ENCODE data around the gene CCBE1. TPM values are rescaled to one million over a fixed set of nuclear protein-coding genes. Genes with fewer than 3 reads are reported as not detected.
"Not testable (repeated sequence)": the region's sequence is repeated elsewhere in the genome, so short reads cannot be mapped to it uniquely, and the experiment has no call there.

CCBE1 gene
- total RNA-seq, 2 experiments from 2014 or later = 0.36 TPM; not detected in 1

GRCh38 chr18:59517446-59518165 is 179.6 kb downstream of the CCBE1 start:
- peaks cover 3% of the 10 kb centered on the region for H3K27me3 Mint-ChIP-seq
- no peak overlapping the region for H3K27ac Mint-ChIP-seq
- H3K36me3 Mint-ChIP-seq = no peaks in the 10 kb centered on the region
- no peak for DNase-seq
- ChIA-PET CTCF (no interaction called here), POLR2A (no interaction called here)
- intact Hi-C loops (cut with micrococcal nuclease) = no loop called here
- H3K4me1 Mint-ChIP-seq (ENCODE audit: low read depth) = no peaks in the 10 kb centered on the region
- no peak overlapping the region for H3K4me3 Mint-ChIP-seq
- H3K9me3 Mint-ChIP-seq = no peaks in the 10 kb centered on the region

GRCh38 chr18:59516356-59517155 is 180.7 kb downstream of the CCBE1 start:
- Mint-ChIP-seq H3K36me3 (no peaks in the 10 kb centered on the region), H3K9me3 (no peaks in the 10 kb centered on the region), H3K27me3 (peaks cover 3% of the 10 kb centered on the region), H3K4me1 (ENCODE audit: low read depth) (no peaks in the 10 kb centered on the region), H3K4me3 (no peak overlapping the region), H3K27ac (no peak overlapping the region)
- POLR2A ChIA-PET = no interaction called here
- intact Hi-C loops (cut with micrococcal nuclease) = no loop called here
- DNase-seq = no peak
- CTCF ChIA-PET = no interaction called here

- POLR2A ChIA-PET = not testable (repeated sequence)
Observed at GRCh38 chr18:59515956-59516355, 181.3 kb downstream of the CCBE1 start.

GRCh38 chr18:59515147-59515546 is 182.1 kb downstream of the CCBE1 start:
- peaks cover 3% of the 10 kb centered on the region for H3K27me3 Mint-ChIP-seq
- ChIA-PET CTCF (no interaction called here), POLR2A (no interaction called here)
- intact Hi-C loops (cut with micrococcal nuclease) = no loop called here
- DNase-seq = no peak
- no peak overlapping the region for H3K27ac Mint-ChIP-seq
- no peaks in the 10 kb centered on the region for H3K4me1 Mint-ChIP-seq (ENCODE audit: low read depth)
- no peak overlapping the region for H3K4me3 Mint-ChIP-seq
- no peaks in the 10 kb centered on the region for H3K36me3 Mint-ChIP-seq
- H3K9me3 Mint-ChIP-seq = no peaks in the 10 kb centered on the region

More at GRCh38 chr18:59515956-59516355, 181.3 kb downstream of the CCBE1 start:
- DNase-seq; H3K36me3 Mint-ChIP-seq; H3K4me3 Mint-ChIP-seq; H3K4me1 Mint-ChIP-seq (ENCODE audit: low read depth); H3K27ac Mint-ChIP-seq; H3K27me3 Mint-ChIP-seq; intact Hi-C loops (cut with micrococcal nuclease); CTCF ChIA-PET; H3K9me3 Mint-ChIP-seq: not testable (repeated sequence)

GRCh38 chr18:59514203-59514602 is 183.0 kb downstream of the CCBE1 start:
- intact Hi-C loops (cut with micrococcal nuclease) = no loop called here
- H3K9me3 Mint-ChIP-seq = no peaks in the 10 kb centered on the region
- H3K27ac Mint-ChIP-seq = no peak overlapping the region
- H3K4me3 Mint-ChIP-seq = no peak overlapping the region
- CTCF ChIA-PET = no interaction called here
- H3K36me3 Mint-ChIP-seq = no peaks in the 10 kb centered on the region
- no peaks in the 10 kb centered on the region for H3K4me1 Mint-ChIP-seq (ENCODE audit: low read depth)
- peaks cover 7% of the 10 kb centered on the region for H3K27me3 Mint-ChIP-seq
- no peak for DNase-seq
- POLR2A ChIA-PET = no interaction called here

- H3K27me3 Mint-ChIP-seq = peaks cover 7% of the 10 kb centered on the region
- ChIA-PET POLR2A (no interaction called here), CTCF (no interaction called here)
- no peak overlapping the region for H3K4me3 Mint-ChIP-seq
- no peaks in the 10 kb centered on the region for H3K36me3 Mint-ChIP-seq
- no peak overlapping the region for H3K27ac Mint-ChIP-seq
- H3K9me3 Mint-ChIP-seq = no peaks in the 10 kb centered on the region
- DNase-seq = no peak
- H3K4me1 Mint-ChIP-seq (ENCODE audit: low read depth) = no peaks in the 10 kb centered on the region
- intact Hi-C loops (cut with micrococcal nuclease) = no loop called here
Observed at GRCh38 chr18:59512025-59512755, 185.0 kb downstream of the CCBE1 start.

GRCh38 chr18:59509481-59510442 is 187.5 kb downstream of the CCBE1 start:
- no peak for DNase-seq
- ChIA-PET POLR2A (no interaction called here), CTCF (no interaction called here)
- Mint-ChIP-seq H3K27me3 (peaks cover 11% of the 10 kb centered on the region), H3K4me1 (ENCODE audit: low read depth) (no peaks in the 10 kb centered on the region), H3K36me3 (no peaks in the 10 kb centered on the region), H3K9me3 (no peaks in the 10 kb centered on the region), H3K4me3 (no peak overlapping the region), H3K27ac (no peak overlapping the region)
- intact Hi-C loops (cut with micrococcal nuclease) = no loop called here

- Mint-ChIP-seq H3K27me3 (peaks cover 10% of the 10 kb centered on the region), H3K9me3 (no peaks in the 10 kb centered on the region), H3K4me1 (ENCODE audit: low read depth) (no peaks in the 10 kb centered on the region), H3K4me3 (no peak overlapping the region), H3K27ac (no peak overlapping the region), H3K36me3 (no peaks in the 10 kb centered on the region)
- intact Hi-C loops (cut with micrococcal nuclease) = no loop called here
- DNase-seq = no peak
- ChIA-PET POLR2A (no interaction called here), CTCF (no interaction called here)
Observed at GRCh38 chr18:59505356-59505755, 191.9 kb downstream of the CCBE1 start.

- CTCF ChIA-PET = no interaction called here
- intact Hi-C loops (cut with micrococcal nuclease) = no loop called here
- Mint-ChIP-seq H3K27me3 (peaks cover 6% of the 10 kb centered on the region), H3K27ac (no peak overlapping the region), H3K4me1 (ENCODE audit: low read depth) (no peaks in the 10 kb centered on the region), H3K4me3 (no peak overlapping the region), H3K36me3 (no peaks in the 10 kb centered on the region), H3K9me3 (peaks cover 3% of the 10 kb centered on the region)
- DNase-seq = no peak
- POLR2A ChIA-PET = no interaction called here
Observed at GRCh38 chr18:59502274-59503175, 194.7 kb downstream of the CCBE1 start.

- no peaks in the 10 kb centered on the region for H3K36me3 Mint-ChIP-seq
- H3K27me3 Mint-ChIP-seq = peaks cover 8% of the 10 kb centered on the region
- intact Hi-C loops (cut with micrococcal nuclease) = no loop called here
- ChIA-PET POLR2A (no interaction called here), CTCF (no interaction called here)
- H3K4me3 Mint-ChIP-seq = no peak overlapping the region
- peaks cover 3% of the 10 kb centered on the region for H3K9me3 Mint-ChIP-seq
- no peak overlapping the region for H3K27ac Mint-ChIP-seq
- DNase-seq = no peak
- H3K4me1 Mint-ChIP-seq (ENCODE audit: low read depth) = no peaks in the 10 kb centered on the region
Observed at GRCh38 chr18:59501920-59502273, 195.3 kb downstream of the CCBE1 start.

- CTCF ChIA-PET = no interaction called here
- H3K4me3 Mint-ChIP-seq = no peak overlapping the region
- no peak for DNase-seq
- no peak overlapping the region for H3K27ac Mint-ChIP-seq
- no peaks in the 10 kb centered on the region for H3K36me3 Mint-ChIP-seq
- H3K27me3 Mint-ChIP-seq = peaks cover 7% of the 10 kb centered on the region
- POLR2A ChIA-PET = no interaction called here
- intact Hi-C loops (cut with micrococcal nuclease) = no loop called here
- no peaks in the 10 kb centered on the region for H3K4me1 Mint-ChIP-seq (ENCODE audit: low read depth)
- peaks cover 3% of the 10 kb centered on the region for H3K9me3 Mint-ChIP-seq
Observed at GRCh38 chr18:59500765-59501164, 196.5 kb downstream of the CCBE1 start.

All from activated CD4-positive, alpha-beta memory T cell treated with anti-CD3 and anti-CD28 coated beads for 36 hours (primary cell).